Effector memory CD8-positive, alpha-beta T cell (primary cell): ENCODE measurements around the gene FUT2.

Experiments used
- ATAC-seq: fragments of 150-1000 bp; cut with Tn5 transposase; replicated peaks from 2 replicates; pipeline ENCODE4 v1.10.0; 2021; ENCODE audit warnings: mild to moderate bottlenecking, moderate library complexity
- DNase-seq, 3 experiments: peaks; one replicate each; pipeline ENCODE4 v3.0.0; 2021
- H3K27ac Mint-ChIP-seq, 2 donors: one replicate each; pipeline ENCODE4 v1.8.0; 2022; ENCODE audit warnings: mild to moderate bottlenecking in 2 of 2, mixed read lengths in 2 of 2, moderate library complexity in 2 of 2
- H3K27me3 Mint-ChIP-seq, 2 donors: one replicate each; pipeline ENCODE4 v1.8.0; 2022; ENCODE audit warnings: mixed read lengths in 2 of 2
- H3K36me3 Mint-ChIP-seq: one replicate; pipeline ENCODE4 v1.8.0; 2022; ENCODE audit warnings: mild to moderate bottlenecking, moderate library complexity, mixed read lengths; ENCODE audit not compliant: insufficient read depth
- H3K4me1 Mint-ChIP-seq, 2 donors: one replicate each; pipeline ENCODE4 v1.8.0; 2022; ENCODE audit warnings: low read depth in 2 of 2, mixed read lengths in 2 of 2
- H3K4me3 Mint-ChIP-seq, 2 donors: one replicate each; pipeline ENCODE4 v1.8.0; 2022; ENCODE audit warnings: mild to moderate bottlenecking in 2 of 2, mixed read lengths in 2 of 2, moderate library complexity in 2 of 2
- H3K9me3 Mint-ChIP-seq, 2 donors: one replicate each; pipeline ENCODE4 v1.8.0; 2022; ENCODE audit warnings: mixed read lengths in 2 of 2

Gene FUT2

DNA sequence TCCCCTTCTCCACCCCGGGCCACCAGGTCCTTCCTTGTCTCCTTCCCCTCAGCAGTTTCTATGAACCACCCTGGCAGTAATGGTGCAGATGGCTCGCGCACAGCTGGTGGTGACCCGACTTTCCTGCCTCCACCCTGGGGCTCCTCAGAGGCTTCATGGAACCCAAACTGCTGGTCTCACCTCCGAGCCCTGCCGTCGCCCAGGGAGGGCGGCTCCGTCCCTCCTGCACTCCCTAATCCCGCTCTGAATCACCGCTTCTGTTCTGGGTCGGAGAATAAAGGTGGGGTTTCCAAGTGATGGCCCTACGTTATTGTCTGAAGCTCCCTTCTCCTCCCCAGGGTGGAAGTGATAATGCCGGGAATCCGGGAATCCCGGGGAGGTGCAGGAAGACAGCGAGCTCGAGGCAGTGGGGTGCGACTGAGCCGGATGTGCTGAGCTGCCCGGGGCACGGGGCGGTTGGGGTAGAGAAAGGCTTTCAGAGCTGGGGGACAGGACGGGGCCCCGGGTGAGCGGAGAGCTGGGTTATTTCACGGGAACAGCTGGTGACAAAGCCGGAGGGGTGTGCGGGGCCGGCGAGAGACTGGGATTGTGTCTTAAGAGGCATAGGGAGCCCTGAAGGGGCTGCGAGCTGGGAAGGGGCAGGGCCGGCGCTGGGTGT, 711 bp downstream of the FUT2 start:
- Mint-ChIP-seq H3K36me3 (peaks cover 7% of the 10 kb centered on the region), H3K4me3 (peak overlapping the region; percentile 42 to 68), H3K27ac (peak overlapping the region in 1 of 2 donors; percentile 62), H3K4me1 (peaks cover 7 to 9% of the 10 kb centered on the region in 2 donors), H3K9me3 (no peaks in the 10 kb centered on the region), H3K27me3 (peaks cover 17 to 31% of the 10 kb centered on the region in 2 donors)
- DNase-seq (no peak), ATAC-seq (peak; percentile 59)

DNA sequence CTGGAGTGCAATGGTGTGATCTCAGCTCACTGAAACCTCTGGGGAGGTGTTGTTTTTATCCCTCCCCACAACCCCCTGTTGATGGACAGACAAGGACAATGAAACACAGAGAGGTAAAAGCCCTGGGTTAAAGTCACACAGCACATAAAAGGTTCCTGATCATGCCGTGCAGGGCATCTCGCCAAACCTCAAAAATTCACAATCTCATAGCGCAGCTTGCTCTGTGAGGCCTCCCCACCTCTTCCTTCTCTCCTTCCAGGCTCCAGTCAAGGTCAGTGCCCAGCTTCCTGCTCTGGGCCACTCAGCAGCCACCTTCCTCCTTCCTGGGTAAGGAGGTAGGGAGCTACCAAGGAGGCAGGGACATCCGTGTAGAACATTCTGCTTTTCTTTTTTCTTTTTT, 2.3 kb downstream of the FUT2 start:
- H3K27ac Mint-ChIP-seq: no peak overlapping the region
- no peak overlapping the region for H3K4me3 Mint-ChIP-seq
- peaks cover 17 to 31% of the 10 kb centered on the region in 2 donors for H3K27me3 Mint-ChIP-seq
- peaks cover 7% of the 10 kb centered on the region for H3K36me3 Mint-ChIP-seq
- no peaks in the 10 kb centered on the region for H3K9me3 Mint-ChIP-seq
- ATAC-seq (no peak), DNase-seq (no peak)
- H3K4me1 Mint-ChIP-seq: peaks cover 7 to 9% of the 10 kb centered on the region in 2 donors

DNA sequence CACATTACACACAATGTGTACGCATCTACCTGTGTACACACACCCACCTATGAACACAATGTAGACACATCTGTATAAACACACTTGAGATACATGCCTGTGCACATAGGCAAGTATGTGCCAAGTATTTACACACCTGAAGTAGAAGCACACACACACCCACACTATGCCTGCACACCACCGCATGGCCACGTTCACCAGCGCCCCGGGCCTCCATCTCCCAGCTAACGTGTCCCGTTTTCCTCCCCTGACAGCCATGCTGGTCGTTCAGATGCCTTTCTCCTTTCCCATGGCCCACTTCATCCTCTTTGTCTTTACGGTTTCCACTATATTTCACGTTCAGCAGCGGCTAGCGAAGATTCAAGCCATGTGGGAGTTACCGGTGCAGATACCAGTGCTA, 6.9 kb downstream of the FUT2 start:
- Mint-ChIP-seq H3K4me1 (no peaks in the 10 kb centered on the region), H3K9me3 (no peaks in the 10 kb centered on the region), H3K27ac (no peak overlapping the region), H3K36me3 (peaks cover 4% of the 10 kb centered on the region), H3K4me3 (no peak overlapping the region), H3K27me3 (peaks cover 0 to 11% of the 10 kb centered on the region in 2 donors)
- no peak for ATAC-seq
- DNase-seq: no peak

DNA sequence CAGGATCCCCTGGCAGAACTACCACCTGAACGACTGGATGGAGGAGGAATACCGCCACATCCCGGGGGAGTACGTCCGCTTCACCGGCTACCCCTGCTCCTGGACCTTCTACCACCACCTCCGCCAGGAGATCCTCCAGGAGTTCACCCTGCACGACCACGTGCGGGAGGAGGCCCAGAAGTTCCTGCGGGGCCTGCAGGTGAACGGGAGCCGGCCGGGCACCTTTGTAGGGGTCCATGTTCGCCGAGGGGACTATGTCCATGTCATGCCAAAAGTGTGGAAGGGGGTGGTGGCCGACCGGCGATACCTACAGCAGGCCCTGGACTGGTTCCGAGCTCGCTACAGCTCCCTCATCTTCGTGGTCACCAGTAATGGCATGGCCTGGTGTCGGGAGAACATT, 7.5 kb downstream of the FUT2 start:
- ATAC-seq (no peak), DNase-seq (no peak)
- no peaks in the 10 kb centered on the region for H3K4me1 Mint-ChIP-seq
- H3K9me3 Mint-ChIP-seq: no peaks in the 10 kb centered on the region
- no peak overlapping the region for H3K4me3 Mint-ChIP-seq
- H3K36me3 Mint-ChIP-seq: peaks cover 4% of the 10 kb centered on the region
- no peak overlapping the region for H3K27ac Mint-ChIP-seq
- peaks cover 0 to 8% of the 10 kb centered on the region in 2 donors for H3K27me3 Mint-ChIP-seq

DNA sequence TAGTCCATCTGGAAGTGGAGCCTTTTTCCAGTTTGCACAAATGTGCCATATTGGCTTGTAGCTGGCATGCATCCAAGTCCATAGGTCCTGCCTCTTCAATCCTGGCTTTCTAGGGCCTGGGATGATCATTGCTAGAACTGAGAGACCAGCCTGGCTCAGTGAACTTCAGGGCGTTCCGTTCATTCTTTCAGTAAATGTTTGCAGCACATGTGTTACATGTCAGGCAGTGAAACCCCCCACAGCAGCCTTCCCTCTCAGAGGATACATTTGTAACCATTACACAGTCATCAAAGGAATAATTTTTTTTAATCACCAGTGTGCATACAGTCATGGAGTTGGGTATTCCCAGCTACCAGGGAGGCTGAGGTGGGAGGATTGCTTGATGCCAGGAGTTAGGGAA, 9.7 kb downstream of the FUT2 start:
- Mint-ChIP-seq H3K27ac (no peak overlapping the region), H3K9me3 (no peaks in the 10 kb centered on the region), H3K4me1 (no peaks in the 10 kb centered on the region), H3K4me3 (no peak overlapping the region), H3K36me3 (peaks cover 4% of the 10 kb centered on the region), H3K27me3 (no peaks in the 10 kb centered on the region)
- no peak for ATAC-seq
- DNase-seq: no peak

DNA sequence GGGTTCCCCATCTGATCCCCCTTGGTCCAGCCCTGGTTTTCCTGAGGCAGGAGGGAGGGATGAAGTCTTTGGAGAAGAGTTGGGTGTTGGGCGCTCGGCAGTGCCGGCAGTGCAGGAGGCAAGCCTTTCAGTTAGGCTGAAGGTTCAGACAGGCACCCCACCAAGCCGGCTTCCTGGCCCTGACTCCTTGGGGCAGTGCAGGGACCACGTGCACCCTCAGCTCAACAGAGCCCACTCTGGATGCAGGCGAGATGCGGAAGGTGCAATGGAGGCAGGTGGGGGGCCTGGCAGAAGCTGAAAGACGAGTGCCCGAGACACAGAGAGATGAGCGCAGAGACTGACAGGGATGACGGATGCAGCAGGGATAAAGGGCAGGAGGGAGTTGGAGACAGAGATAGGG, 12.7 kb downstream of the FUT2 start:
- Mint-ChIP-seq H3K9me3 (no peaks in the 10 kb centered on the region), H3K27me3 (no peaks in the 10 kb centered on the region), H3K27ac (no peak overlapping the region), H3K4me3 (no peak overlapping the region), H3K4me1 (peaks cover 4 to 6% of the 10 kb centered on the region in 2 donors), H3K36me3 (peaks cover 4% of the 10 kb centered on the region)
- DNase-seq (no peak), ATAC-seq (no peak)

DNA sequence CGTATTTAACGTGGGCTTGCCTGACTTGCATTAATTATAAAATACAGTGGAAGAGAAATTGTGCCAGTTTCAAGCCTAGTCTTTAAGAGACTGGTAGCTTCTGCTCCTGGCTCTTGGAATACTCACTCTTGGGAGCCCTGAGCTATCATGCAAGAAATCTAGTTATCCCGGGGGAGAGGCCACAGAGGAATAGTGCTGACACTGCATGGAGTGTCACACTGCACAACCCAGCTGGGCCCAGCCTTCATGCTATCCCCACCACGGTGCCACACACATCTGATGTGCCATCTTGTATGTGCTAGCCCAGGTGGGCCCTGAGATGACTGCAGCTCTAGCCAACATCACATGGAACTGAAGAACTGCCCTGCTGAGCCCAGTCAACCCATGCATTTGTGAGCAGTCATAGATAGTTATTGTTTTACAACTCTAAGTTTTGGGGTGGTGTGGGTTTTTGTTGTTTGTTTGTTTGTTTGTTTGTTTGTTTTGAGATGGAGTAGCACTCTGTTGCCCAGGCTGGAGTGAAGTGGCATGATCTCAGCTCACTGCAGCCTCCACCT, 15.4 kb downstream of the FUT2 start:
- H3K4me3 Mint-ChIP-seq: no peak overlapping the region
- H3K9me3 Mint-ChIP-seq: no peaks in the 10 kb centered on the region
- H3K27ac Mint-ChIP-seq: no peak overlapping the region

DNA sequence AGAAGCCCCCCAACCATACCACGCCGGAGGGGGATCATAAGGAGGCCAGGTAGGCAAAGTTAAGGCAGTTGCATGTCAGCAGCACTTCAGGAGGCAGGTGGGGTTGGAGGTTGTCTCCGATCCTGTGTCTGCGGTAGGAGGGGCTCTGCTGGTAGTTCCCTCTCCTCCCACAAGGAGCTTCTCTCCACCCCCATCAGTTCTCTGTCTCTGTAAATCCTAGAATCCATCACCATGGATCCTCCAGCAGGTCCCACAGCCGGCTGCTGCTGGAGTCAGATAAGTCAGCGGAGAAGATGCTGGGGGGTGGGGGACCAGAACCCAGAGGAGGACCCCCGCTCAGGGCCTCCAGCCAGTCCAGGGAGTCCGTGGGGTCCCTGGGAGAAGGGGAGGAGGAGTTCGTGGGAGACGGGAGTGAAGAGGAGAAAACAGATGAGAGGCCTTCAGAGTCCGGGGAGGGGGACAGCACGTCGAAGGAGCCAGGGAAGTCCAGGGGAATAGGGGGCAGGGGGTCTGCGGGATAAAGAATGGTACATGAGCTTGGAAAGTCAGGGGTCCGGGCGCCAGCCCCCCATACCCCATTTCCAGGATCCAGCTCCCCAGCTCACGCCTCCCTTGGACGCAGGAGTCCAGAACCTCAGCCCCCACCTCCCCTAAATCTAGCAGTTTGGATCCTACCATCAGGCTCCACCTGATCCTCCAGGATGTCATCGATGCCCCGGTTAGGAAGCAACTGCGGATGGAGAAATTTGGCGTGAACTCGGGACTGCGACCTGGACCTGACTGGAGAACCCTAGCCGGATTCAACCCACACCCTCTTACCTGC, 17.5 kb downstream of the FUT2 start:
- Mint-ChIP-seq H3K36me3 (no peaks in the 10 kb centered on the region), H3K27me3 (no peaks in the 10 kb centered on the region), H3K4me1 (peaks cover 13 to 15% of the 10 kb centered on the region in 2 donors), H3K9me3 (no peaks in the 10 kb centered on the region), H3K27ac (peak overlapping the region in 1 of 2 donors; percentile 2), H3K4me3 (peak overlapping the region; percentile 72 to 73)
- no peak for ATAC-seq
- no peak for DNase-seq

More for the DNA sequence above, 15.4 kb downstream of the FUT2 start:
- no peaks in the 10 kb centered on the region for H3K27me3 Mint-ChIP-seq
- ATAC-seq (no peak), DNase-seq (no peak)
- H3K36me3 Mint-ChIP-seq: peaks cover 4% of the 10 kb centered on the region
- H3K4me1 Mint-ChIP-seq: peaks cover 13 to 15% of the 10 kb centered on the region in 2 donors

DNA sequence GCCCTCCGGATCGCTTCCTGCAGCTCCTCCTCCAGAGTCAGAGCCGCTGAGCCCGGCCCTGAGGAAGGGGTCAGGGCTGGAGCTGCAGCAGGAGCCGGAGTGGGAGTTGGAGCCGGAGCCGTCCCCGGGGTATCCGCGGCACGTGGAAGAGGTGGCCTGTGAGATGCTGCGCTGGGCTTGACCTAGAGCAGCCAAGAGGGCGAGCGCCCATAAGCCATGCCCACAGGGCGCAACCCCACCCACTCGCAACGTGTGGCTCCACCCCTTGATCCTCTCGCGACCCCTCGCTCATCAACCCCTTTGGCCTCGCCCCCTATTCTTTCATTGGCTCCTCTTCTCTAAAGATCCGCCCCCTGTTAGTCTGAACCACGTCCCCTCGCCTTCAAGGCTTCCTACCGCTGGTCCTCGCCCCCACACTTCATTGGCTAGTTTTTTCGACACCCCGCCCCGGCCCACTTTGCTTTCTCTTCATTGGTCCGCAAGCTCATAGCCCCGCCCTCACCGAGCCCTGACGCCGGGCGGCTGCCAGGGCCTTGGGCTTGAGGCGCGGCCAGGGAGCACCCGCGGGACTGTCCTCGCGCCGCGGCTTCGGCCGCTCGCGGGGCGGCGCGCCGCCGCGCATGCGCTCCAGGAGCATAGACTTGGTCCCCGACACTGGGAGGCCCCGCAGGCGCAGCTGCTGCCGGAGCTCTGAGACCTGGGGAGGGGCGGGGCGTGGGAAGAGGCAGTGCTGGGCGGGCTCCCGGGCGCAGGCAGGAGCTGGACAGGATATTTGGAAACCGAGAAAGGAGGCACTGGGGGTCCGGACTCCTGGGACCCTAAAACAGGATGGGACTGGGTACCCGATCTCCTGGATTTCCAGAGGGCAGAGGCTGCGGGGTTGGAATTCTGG, 18.3 kb downstream of the FUT2 start:
- peak overlapping the region; percentile 72 to 73 for H3K4me3 Mint-ChIP-seq
- ATAC-seq (peak; percentile 92), DNase-seq (peak; percentile 95 to 96 (median 96))
- H3K36me3 Mint-ChIP-seq: peaks cover 1% of the 10 kb centered on the region
- no peaks in the 10 kb centered on the region for H3K27me3 Mint-ChIP-seq
- no peaks in the 10 kb centered on the region for H3K9me3 Mint-ChIP-seq
- peak overlapping the region; percentile 33 to 92 for H3K27ac Mint-ChIP-seq
- H3K4me1 Mint-ChIP-seq: peaks cover 13 to 15% of the 10 kb centered on the region in 2 donors

DNA sequence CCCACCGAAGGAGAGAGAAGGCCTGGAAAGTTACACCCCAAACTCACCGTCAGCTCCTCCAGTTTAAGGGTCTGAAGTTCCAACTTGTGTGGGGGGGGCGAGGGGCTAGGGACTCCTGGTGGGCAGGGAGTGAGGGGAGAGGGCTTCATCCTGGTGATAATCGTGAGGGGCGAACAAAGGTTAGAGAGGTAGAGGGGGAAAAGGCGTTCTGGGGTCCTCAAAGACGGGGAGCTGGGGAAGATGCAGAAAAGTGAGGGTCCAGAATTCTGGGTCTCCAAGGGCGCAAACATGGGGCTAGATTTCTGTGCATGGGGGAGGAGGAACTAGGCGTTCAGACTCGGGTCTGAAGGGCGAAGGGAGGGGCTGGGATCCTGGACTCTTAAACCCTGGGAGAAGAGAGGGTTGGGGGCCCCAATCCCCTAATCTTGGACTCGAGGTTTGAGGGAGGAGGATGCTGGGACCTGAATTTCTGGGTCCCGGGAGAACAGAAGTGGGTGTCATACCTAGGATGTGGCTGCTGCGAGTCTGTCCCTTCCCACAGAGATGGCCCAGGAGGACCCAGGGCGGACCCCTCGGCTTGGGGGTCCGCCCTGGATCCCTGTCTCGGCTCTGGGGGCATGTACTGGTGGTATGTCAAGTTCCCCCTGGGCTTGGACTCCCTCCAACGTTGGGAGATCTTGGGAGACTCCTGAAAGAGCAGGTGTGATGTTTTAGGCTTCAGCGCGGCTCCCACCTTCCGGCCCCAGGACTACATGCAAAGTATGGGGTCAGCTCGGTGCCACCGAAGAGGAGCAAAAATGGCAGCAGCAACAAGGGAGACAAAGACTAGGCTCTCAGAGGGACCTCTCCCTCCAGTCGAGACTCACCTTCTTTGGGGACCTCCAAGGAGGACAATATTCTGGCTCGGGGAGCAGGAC, 19.2 kb downstream of the FUT2 start:
- peaks cover 13 to 15% of the 10 kb centered on the region in 2 donors for H3K4me1 Mint-ChIP-seq
- ATAC-seq (no peak), DNase-seq (no peak)
- peak overlapping the region; percentile 33 to 92 for H3K27ac Mint-ChIP-seq
- H3K36me3 Mint-ChIP-seq: peaks cover 4% of the 10 kb centered on the region
- H3K27me3 Mint-ChIP-seq: no peaks in the 10 kb centered on the region
- H3K9me3 Mint-ChIP-seq: no peaks in the 10 kb centered on the region
- H3K4me3 Mint-ChIP-seq: peak overlapping the region; percentile 72 to 73

DNA sequence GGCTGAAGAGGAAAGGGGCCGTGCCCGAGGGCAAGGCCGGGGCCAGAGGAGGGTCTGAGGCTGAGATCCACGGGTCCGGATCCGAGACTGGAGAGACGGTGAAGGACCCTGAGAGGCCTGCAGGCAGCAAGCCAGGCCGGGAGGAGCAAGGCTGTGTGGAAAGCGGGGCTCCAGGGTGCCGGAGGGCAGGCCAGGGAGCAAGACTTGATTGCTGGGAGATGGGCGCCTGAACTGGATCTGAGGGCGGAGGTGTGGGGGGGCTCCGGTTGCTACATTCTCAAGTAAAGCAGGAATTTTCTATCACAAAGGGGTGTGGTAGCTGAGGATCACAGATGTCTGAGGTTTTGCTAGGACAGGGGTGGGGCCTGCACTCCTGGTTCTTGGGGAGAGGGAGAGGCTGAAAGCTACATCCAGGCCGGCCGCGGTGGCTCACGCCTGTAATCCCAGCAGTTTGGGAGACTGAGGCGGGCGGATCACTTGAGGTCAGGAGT, 20.0 kb downstream of the FUT2 start:
- Mint-ChIP-seq H3K27ac (peak overlapping the region in 1 of 2 donors; percentile 92), H3K27me3 (no peaks in the 10 kb centered on the region), H3K4me1 (peaks cover 15 to 18% of the 10 kb centered on the region in 2 donors), H3K4me3 (no peak overlapping the region), H3K36me3 (peaks cover 4% of the 10 kb centered on the region), H3K9me3 (no peaks in the 10 kb centered on the region)
- no peak for DNase-seq
- no peak for ATAC-seq

DNA sequence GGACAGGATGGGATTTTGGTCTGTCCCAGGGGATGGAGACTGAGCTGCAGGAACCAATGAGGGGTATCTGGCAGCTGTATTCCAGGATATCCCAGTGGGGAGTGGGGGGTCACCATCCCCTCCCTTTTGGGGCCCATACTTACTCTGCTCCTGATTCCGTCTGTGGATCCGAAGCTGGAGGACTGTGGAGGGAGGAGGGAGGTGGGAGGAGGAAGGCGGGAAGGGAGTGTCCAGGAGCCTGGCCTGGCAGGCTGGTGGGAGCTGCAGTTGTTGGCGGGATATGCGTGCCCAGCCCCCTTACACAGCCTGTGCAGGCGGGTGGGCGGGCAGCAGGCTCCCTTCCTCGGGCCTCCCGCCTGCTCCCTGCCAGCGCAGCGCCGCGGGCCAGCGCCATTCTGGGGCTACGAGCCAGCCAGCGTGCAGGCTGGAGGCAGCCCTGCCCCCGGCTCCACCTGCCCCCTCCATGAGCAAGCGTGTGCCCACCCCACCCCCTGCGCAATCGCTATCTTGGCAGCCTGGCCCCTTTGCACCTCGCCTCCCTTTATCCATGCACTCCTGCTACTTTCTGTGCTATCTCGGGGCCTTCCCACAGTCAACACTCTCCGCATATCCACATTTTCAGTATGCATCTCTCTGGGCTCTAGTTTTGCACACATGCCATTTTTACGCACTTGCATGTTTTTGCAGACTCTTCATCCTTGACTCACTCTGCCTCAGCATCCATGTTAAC, 21.0 kb downstream of the FUT2 start:
- no peak for ATAC-seq
- no peak overlapping the region for H3K27ac Mint-ChIP-seq
- H3K27me3 Mint-ChIP-seq: no peaks in the 10 kb centered on the region
- no peak overlapping the region for H3K4me3 Mint-ChIP-seq
- no peak for DNase-seq
- H3K4me1 Mint-ChIP-seq: peaks cover 20 to 21% of the 10 kb centered on the region in 2 donors
- no peaks in the 10 kb centered on the region for H3K9me3 Mint-ChIP-seq
- H3K36me3 Mint-ChIP-seq: peaks cover 4% of the 10 kb centered on the region
